SU-DHL-6 (cell line): ENCODE results near the gene DCC.

ENCODE experiments used
- CTCF ChIP-seq: fragments of 200-600 bp; sonication (generic); IDR thresholded peaks from one replicate; pipeline ENCODE4 v1.5.1; 2017; ENCODE audit warnings: antibody characterized with exemption, mild to moderate bottlenecking, low read length, moderate library complexity; ENCODE audit not compliant: insufficient read depth, poor library complexity, severe bottlenecking
- EZH2phosphoT487 ChIP-seq: fragments of 200-600 bp; sonication (generic), shearing (Covaris generic); conservative IDR thresholded peaks from 2 replicates; pipeline ENCODE4 v1.6.1; 2018; ENCODE audit warnings: mild to moderate bottlenecking, antibody characterized with exemption, low read length, moderate library complexity, mixed read lengths

GRCh38 chr18:52764316-52764715, 424.3 kb downstream of the DCC start:
- TF ChIP-seq CTCF (no peak), EZH2phosphoT487 (no peak)
